ENCODE results near the gene RXRA. TPM values are rescaled to one million over a fixed set of nuclear protein-coding genes. Genes with fewer than 3 reads are reported as not detected.
"Not testable (repeated sequence)": the region's sequence is repeated elsewhere in the genome, so short reads cannot be mapped to it uniquely, and the experiment has no call there.

RXRA gene
- total and polyA plus RNA-seq, 7 donors = 37.7 to 192 (median 139) TPM

- H3K4me3 ChIP-seq = no peak overlapping the region
- H3K9me3 ChIP-seq = no peaks in the 10 kb centered on the region
- intact Hi-C loops (cut with DNase I) = no loop called here
- H3K36me3 ChIP-seq (ENCODE audit: insufficient read depth in 1 of 2, low read depth in 1 of 2) = no peaks in the 10 kb centered on the region
- ATAC-seq (no peak), DNase-seq (peak; percentile 6 to 41)
- H3K27me3 ChIP-seq (ENCODE audit: insufficient read depth in 3 of 3, low read length in 2 of 3) = no peaks in the 10 kb centered on the region
- WGBS, 3 donors = 93 to 99% (median 96%) methylated on average over 7 of the region's 7 CpGs
- no peak overlapping the region for H3K27ac ChIP-seq
- TF ChIP-seq CTCF (IDR thresholded peaks at IDR 0.05) = no peak
- no peaks in the 10 kb centered on the region for H3K4me1 ChIP-seq
Measured at GRCh38 chr9:134303601-134304000, 22.7 kb upstream of the RXRA start.

GRCh38 chr9:134304261-134304660, 22.0 kb upstream of the RXRA start:
- 93 to 95% (median 94%) methylated on average over 12 to 16 of the region's 16 CpGs for WGBS, 3 donors
- ATAC-seq = no peak
- intact Hi-C loops (cut with DNase I) = no loop called here

GRCh38 chr9:134304690-134305089, 21.6 kb upstream of the RXRA start:
- peak; percentile 4 to 20 for DNase-seq
- H3K9me3 ChIP-seq = no peaks in the 10 kb centered on the region
- intact Hi-C loops (cut with DNase I) = loop anchor here in 1 of 2 donors (5.0 kb wide), 1 partner anchor 1193 kb away; a partner anchor contains a TSS
- no peak overlapping the region for H3K27ac ChIP-seq
- no peaks in the 10 kb centered on the region for H3K27me3 ChIP-seq (ENCODE audit: insufficient read depth in 3 of 3, low read length in 2 of 3)
- TF ChIP-seq CTCF (IDR thresholded peaks at IDR 0.05) = no peak
- 73 to 81% (median 75%) methylated on average over 11 of the region's 11 CpGs for WGBS, 3 donors
- no peaks in the 10 kb centered on the region for H3K4me1 ChIP-seq
- ATAC-seq = no peak
- no peak overlapping the region for H3K4me3 ChIP-seq
- no peaks in the 10 kb centered on the region for H3K36me3 ChIP-seq (ENCODE audit: insufficient read depth in 1 of 2, low read depth in 1 of 2)

More at GRCh38 chr9:134304261-134304660, 22.0 kb upstream of the RXRA start:
- no peaks in the 10 kb centered on the region for H3K4me1 ChIP-seq
- H3K4me3 ChIP-seq = no peak overlapping the region
- no peaks in the 10 kb centered on the region for H3K9me3 ChIP-seq
- DNase-seq = peak in 1 of 2 donors; percentile 23
- H3K27ac ChIP-seq = no peak overlapping the region
- H3K36me3 ChIP-seq (ENCODE audit: insufficient read depth in 1 of 2, low read depth in 1 of 2) = no peaks in the 10 kb centered on the region
- TF ChIP-seq CTCF (IDR thresholded peaks at IDR 0.05) = no peak
- H3K27me3 ChIP-seq (ENCODE audit: insufficient read depth in 3 of 3, low read length in 2 of 3) = no peaks in the 10 kb centered on the region

- Histone ChIP-seq H3K27ac (no peak overlapping the region), H3K36me3 (ENCODE audit: insufficient read depth in 1 of 2, low read depth in 1 of 2) (no peaks in the 10 kb centered on the region), H3K9me3 (no peaks in the 10 kb centered on the region), H3K4me3 (no peak overlapping the region), H3K4me1 (no peaks in the 10 kb centered on the region), H3K27me3 (ENCODE audit: insufficient read depth in 3 of 3, low read length in 2 of 3) (no peaks in the 10 kb centered on the region)
- 100% methylated on average over 1 of the region's 1 CpG for WGBS, 3 donors
- DNase-seq = no peak
- TF ChIP-seq CTCF (IDR thresholded peaks at IDR 0.05) = no peak
- intact Hi-C loops (cut with DNase I) = loop anchor here in 1 of 2 donors (5.0 kb wide), 1 partner anchor 1192 kb away; a partner anchor contains a TSS
- no peak for ATAC-seq
Measured at GRCh38 chr9:134305533-134305932, 20.7 kb upstream of the RXRA start.

GRCh38 chr9:134306042-134306441, 20.2 kb upstream of the RXRA start:
- not testable (repeated sequence) for H3K27ac ChIP-seq; ATAC-seq; H3K4me1 ChIP-seq; H3K9me3 ChIP-seq; H3K4me3 ChIP-seq; H3K36me3 ChIP-seq (ENCODE audit: insufficient read depth in 1 of 2, low read depth in 1 of 2); DNase-seq; H3K27me3 ChIP-seq (ENCODE audit: insufficient read depth in 3 of 3, low read length in 2 of 3)
- intact Hi-C loops (cut with DNase I) = loop anchor here in 1 of 2 donors (5.0 kb wide), 1 partner anchor 1191 kb away; a partner anchor contains a TSS

Measured in psoas muscle (tissue), 8 donors.